ENCODE measurements around the gene PLS1. TPM values are rescaled to one million over a fixed set of nuclear protein-coding genes. Genes with fewer than 3 reads are reported as not detected.

The PLS1 gene
- total and polyA plus RNA-seq, 2 of the 8 experiments (the other 6 are each of a cell fraction or from before 2014, with no cell fraction given), result 18.7 to 44.7 TPM

- TF ChIP-seq CHD7 (IDR thresholded peaks at IDR 0.05; ENCODE audit: insufficient replicate concordance, low read length) (no peak), SIX5 (IDR thresholded peaks at IDR 0.05; ENCODE audit: low read depth, low read length) (no peak), POU5F1 (IDR thresholded peaks at IDR 0.05; ENCODE audit: low read depth, low read length) (no peak)
These were observed 54.0 kb downstream of the PLS1 start (continued) for GRCh38 chr3:142650001-142650693.
